Measurements from ENCODE around the gene LIME1.

LIME1 gene

DNA sequence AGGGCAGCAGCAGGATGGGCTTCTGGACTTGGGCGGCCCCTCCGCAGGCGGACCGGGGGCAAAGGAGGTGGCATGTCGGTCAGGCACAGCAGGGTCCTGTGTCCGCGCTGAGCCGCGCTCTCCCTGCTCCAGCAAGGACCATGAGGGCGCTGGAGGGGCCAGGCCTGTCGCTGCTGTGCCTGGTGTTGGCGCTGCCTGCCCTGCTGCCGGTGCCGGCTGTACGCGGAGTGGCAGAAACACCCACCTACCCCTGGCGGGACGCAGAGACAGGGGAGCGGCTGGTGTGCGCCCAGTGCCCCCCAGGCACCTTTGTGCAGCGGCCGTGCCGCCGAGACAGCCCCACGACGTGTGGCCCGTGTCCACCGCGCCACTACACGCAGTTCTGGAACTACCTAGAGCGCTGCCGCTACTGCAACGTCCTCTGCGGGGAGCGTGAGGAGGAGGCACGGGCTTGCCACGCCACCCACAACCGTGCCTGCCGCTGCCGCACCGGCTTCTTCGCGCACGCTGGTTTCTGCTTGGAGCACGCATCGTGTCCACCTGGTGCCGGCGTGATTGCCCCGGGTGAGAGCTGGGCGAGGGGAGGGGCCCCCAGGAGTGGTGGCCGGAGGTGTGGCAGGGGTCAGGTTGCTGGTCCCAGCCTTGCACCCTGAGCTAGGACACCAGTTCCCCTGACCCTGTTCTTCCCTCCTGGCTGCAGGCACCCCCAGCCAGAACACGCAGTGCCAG is 39.7 kb upstream of the LIME1 start, which contains the start of gene TNFRSF6B:
TSS of gene TNFRSF6B (plus strand) at position 25 of the 729 bp plus-strand sequence. CDS start at position 141, 116 bp downstream.
- DNase-seq (ENCODE audit: low read depth in 2 of 2) = no peak

DNA sequence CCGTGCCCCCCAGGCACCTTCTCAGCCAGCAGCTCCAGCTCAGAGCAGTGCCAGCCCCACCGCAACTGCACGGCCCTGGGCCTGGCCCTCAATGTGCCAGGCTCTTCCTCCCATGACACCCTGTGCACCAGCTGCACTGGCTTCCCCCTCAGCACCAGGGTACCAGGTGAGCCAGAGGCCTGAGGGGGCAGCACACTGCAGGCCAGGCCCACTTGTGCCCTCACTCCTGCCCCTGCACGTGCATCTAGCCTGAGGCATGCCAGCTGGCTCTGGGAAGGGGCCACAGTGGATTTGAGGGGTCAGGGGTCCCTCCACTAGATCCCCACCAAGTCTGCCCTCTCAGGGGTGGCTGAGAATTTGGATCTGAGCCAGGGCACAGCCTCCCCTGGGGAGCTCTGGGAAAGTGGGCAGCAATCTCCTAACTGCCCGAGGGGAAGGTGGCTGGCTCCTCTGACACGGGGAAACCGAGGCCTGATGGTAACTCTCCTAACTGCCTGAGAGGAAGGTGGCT is 39.1 kb upstream of the LIME1 start:
- DNase-seq (ENCODE audit: low read depth in 2 of 2) = no peak

DNA sequence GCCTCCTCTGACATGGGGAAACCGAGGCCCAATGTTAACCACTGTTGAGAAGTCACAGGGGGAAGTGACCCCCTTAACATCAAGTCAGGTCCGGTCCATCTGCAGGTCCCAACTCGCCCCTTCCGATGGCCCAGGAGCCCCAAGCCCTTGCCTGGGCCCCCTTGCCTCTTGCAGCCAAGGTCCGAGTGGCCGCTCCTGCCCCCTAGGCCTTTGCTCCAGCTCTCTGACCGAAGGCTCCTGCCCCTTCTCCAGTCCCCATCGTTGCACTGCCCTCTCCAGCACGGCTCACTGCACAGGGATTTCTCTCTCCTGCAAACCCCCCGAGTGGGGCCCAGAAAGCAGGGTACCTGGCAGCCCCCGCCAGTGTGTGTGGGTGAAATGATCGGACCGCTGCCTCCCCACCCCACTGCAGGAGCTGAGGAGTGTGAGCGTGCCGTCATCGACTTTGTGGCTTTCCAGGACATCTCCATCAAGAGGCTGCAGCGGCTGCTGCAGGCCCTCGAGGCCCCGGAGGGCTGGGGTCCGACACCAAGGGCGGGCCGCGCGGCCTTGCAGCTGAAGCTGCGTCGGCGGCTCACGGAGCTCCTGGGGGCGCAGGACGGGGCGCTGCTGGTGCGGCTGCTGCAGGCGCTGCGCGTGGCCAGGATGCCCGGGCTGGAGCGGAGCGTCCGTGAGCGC is 38.5 kb upstream of the LIME1 start:
- DNase-seq (ENCODE audit: low read depth in 2 of 2) = no peak

DNA sequence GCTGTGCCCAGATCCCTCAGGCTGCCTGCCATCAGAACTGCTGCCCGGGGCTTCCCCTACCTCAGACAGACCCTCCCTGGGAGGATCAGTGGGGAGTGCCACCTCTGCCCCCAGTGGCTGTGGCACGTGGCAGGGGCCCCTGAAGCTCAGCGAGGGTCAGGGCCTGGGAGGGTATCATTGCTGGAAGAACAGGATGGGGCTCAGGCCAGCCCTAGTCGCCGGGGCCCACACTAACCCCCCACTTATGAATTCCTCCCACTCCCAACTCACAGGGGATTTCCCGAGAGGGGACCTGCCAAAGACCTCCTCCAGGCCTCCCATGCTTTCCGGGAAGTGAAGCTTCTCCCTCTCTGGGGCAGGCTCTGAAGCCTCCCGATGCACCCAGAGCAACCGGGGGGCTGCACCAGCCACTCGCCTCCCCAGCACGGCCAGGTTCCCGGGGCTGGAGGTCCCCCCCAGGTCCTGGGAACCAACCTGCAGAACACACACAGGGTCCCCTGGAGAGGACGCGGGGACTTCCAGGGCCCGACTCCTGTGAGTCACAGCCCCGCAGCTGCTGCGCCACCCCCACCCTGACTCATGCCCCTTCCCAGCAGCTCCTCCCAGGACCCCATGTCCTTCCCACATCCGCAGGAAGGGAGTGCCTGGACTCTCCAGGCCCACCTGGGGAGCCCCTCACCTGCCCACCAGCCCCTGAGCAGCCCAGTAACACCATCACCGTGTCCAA is 37.6 kb upstream of the LIME1 start:
- DNase-seq (ENCODE audit: low read depth in 2 of 2) = peak in 1 of 2 experiments; percentile 61

DNA sequence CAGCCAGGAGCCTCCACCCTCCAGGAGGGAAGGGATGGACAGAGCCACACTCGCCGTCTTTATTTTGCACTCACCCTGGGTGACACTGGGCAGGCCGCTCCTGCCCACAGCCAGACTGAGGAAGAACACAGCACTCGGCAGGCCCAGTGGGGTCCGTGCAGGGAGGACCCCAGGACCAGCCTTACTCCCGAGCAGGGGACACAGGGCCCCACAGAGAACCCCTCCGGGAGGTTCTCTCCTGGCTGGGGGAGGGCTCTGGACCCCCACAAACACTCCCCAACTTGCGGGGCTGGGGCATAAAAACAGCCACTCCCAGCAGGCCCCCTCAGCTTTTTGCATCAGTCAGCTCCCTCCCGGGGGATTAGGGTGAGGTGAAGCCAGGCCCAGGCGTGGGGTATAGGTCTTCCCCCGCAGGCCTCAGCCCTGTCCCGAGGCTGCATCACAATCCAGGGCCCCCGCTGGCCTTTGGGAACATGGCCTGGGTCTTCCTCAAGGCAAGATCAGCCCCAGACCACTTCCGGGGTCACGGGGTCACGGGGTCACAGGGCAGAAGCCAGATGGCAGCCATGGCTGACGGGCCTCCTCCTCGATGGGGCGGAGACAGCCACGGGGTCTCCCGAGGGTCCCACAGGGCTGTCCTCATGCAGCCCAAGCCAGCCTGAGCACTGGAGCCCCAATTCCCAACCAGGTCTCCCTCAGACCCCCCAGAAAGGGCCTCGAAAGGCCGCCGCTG is 36.8 kb upstream of the LIME1 start:
- no peak for DNase-seq (ENCODE audit: low read depth in 2 of 2)

DNA sequence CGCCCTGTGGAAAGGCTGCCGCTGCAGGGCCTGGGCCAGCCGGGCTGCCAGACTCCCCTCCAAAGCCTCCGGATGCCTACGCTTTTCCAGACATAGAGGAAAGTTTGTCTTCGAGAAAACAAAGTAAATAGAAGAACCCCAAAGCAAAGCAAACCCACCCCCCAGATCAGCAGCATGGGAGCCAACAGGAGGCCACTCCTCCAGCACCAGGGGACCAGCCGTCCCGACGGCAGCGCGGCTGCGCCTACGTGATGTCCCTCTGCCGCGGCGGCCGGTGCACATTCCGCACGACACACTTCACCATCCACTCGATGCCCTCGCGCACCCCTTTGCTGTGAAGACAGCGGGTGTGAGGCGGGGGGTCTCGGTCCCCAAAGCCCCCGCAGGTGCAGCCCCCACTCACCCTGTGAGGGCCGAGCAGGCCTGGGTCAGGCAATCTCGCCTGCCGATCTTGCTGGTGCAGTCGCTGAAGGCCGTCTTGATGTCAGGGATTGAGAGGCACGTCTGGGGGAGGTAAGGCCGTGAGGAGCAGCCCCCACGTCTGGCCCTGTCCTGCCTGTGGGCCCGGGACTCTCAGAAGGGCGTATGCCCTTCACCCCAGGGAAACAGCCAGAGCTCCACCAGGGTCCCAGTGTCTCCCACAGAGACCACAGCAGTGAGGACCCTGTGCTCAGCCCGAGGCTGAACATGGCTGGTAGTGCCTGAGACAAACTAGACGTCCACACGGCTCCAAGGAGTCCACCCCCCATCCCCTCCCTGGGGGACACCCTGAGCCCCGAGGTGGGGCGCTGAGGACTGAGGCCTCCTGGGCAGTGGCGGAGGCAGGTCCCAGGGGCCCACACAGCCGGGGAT is 36.0 kb upstream of the LIME1 start:
- DNase-seq (ENCODE audit: low read depth in 2 of 2) = no peak

DNA sequence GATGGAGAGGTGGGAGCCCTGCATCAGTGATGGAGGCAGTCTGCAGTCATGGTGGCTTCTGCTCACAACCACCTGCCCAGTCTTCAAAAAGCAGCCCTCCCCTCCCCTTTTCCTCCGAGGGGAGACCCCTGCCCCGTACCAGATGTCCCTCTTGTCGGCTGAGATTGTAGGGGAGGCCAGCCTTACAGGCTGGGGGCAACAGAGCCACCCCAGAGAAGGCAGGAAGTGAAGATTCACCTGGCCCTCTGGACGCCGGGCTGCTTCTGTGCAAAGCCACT is 35.5 kb upstream of the LIME1 start:
- DNase-seq (ENCODE audit: low read depth in 2 of 2) = no peak

DNA sequence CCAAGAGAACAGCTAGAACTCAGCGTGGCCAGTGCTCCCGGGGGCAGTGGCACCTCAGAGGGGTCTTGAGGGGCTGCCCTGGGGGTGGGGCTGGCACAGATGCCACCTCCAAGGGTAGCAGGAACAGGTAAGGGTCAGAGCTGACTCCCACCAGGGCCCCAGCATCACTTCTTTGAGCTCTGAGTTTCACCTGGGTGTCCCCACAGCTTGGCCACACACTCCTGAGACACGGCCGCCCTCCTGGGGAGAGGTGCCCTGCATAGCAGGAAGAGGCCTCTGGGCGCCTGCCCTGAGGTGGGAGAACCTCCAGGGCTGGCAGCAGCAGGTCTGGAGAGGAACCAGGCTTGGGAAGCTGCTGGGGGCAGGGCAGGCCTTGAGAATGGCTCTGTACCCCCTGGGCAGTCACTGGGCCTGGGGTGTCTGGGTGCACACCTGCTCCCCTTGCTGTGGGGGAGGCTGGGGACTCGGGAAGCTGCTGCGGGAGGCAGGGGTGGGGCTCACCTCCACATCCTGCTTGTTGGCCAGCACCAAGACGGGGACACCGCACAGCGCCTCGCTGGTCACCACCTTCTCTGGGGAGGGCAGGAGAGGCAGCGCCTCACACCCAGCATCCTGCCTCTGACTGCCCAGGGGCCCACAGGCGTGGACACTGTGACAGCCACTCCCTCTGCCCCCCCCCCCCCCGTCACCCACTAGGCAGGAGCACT is 35.0 kb upstream of the LIME1 start:
- no peak for DNase-seq (ENCODE audit: low read depth in 2 of 2)

DNA sequence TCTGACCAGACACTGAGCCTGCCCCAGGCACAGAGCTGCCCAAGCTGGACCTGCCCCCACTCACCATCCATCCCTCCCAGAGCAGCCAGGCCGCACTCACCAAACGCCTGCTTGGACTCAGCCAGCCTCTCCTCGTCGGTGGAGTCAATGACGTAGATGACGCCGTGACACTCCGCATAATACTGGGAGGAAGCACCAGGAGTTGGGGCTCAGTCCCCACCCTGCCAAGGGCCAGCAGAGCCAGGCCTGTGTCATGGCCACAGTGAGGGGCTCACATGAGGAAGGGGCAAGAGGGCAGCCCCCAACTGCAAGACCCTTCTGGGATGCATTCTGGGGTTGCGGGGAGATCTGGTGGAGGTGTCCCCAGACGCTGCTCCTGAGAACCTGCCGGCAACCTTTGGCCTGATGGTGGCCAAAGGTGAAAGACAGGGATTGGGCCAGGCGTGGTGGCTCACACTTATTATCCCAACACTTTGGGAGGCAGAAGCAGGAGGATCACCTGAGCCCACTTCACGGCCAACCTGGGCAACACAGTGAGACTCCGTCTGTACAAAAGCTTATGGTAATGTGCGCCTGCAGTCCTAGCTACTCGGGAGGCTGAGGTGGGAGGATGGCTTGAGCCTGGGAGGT is 34.3 kb upstream of the LIME1 start:
- no peak for DNase-seq (ENCODE audit: low read depth in 2 of 2)

DNA sequence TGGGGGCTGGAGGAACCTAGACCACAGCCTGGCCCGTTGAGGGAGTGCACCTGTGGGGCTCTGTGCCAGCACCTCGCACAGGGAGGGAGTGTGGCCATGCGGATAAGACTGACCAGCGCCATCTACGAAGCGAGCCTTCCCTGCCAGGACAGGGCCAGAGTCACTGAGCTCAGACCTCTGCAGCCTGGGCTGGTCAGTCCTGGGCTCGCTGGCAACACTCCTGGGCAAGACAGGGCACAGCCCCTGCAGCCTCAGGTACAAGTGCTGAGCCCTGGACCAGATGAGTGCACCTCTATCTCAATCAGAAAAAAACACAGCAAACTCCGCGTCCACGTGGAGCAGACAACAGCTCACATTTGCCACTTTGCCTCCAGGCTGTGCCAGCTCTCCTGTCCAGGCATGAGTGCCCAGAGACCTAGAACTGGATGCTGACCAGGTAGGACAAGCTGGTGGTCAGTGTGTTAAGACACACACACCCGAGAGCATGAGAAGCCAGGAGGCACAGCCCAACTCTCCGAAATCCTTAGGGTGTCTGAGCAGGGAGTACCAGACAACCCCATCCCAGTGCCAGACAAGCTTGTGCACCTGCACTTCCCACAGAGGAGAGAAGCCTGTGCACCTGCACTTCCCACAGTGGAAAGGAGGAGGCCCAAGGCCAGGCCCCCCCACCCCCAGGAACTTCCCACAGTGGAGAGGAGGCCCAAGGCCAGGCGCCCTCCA is 33.6 kb upstream of the LIME1 start:
- DNase-seq (ENCODE audit: low read depth in 2 of 2) = no peak

DNA sequence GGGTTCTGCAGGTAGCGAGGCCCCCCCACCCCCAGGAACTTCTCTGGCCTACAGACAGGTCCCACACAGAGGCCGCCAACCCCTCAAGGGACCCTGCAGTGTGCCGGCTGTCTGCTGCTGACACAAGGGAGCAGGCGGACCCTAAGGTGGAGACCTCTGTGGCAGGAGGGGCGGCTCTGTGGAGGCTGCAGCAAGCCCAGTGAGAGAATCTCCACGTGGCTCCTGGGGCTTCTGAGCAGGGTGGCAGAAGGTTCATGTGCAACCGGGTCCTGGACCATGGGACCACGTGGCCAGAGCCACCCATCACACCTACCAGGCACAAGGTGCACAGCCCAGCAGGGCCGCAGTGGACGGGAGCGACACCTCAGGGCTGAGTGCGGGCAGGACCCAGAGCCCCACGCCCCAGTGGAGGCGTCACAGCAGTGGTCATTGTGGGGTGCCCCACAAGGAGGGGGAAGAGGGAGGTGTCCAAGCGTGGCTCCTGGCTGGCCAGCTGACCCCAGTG is 32.9 kb upstream of the LIME1 start:
- no peak for DNase-seq (ENCODE audit: low read depth in 2 of 2)

DNA sequence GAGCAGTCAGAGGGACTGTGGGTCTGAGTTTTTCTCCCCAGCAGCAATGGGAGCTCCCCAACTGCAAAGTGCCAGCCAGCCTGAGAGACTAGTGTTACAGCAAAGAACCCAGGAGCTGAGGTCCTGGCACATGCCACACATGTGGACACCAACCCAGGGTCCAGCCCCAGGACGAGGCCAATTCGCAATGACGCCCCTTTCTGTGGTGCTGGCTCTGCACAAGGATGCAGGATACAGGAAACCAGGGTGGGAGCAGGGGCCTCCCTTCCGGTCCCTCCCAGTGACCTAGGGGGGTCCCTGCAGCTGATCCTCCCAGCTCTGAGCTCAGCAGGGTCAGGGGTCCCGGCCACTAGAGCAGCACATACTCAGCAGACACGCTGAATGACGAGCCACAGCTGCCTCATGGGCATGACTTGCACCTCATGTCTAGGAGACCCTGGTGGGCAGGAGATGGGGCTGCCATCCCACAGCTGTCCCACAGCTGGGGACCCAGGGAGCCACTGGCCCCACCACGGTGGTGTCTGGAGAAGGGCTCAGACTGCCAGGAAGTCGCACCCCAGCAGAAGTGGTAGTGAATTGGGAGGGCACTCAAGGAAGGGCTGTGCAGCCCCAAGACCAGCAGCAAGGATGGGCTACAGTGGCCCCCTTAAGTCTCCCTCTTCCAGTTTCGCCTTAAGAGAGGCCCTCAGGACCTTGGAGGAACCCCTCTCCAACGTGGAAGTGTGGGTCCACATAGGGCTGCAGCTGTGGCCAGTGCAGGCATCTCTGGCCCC is 32.3 kb upstream of the LIME1 start:
- no peak for DNase-seq (ENCODE audit: low read depth in 2 of 2)

DNA sequence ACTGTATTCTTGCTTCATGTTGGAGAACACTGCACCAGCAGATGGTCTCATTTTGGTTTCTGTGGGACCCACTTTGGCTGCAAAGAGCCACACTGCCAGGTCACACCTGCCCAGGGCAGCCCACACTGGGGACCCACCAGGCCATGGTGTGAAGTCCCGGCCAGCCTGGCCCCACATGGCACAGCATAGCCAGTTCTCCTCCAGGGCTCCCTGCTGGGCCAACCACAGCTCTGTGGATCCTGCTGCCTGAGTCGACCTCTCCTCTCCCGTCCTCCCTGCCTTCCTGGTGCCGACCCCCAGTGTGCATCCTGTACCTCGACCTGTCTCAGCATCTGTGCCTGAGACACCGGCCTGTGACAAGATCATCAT is 31.7 kb upstream of the LIME1 start:
- no peak for DNase-seq (ENCODE audit: low read depth in 2 of 2)

DNA sequence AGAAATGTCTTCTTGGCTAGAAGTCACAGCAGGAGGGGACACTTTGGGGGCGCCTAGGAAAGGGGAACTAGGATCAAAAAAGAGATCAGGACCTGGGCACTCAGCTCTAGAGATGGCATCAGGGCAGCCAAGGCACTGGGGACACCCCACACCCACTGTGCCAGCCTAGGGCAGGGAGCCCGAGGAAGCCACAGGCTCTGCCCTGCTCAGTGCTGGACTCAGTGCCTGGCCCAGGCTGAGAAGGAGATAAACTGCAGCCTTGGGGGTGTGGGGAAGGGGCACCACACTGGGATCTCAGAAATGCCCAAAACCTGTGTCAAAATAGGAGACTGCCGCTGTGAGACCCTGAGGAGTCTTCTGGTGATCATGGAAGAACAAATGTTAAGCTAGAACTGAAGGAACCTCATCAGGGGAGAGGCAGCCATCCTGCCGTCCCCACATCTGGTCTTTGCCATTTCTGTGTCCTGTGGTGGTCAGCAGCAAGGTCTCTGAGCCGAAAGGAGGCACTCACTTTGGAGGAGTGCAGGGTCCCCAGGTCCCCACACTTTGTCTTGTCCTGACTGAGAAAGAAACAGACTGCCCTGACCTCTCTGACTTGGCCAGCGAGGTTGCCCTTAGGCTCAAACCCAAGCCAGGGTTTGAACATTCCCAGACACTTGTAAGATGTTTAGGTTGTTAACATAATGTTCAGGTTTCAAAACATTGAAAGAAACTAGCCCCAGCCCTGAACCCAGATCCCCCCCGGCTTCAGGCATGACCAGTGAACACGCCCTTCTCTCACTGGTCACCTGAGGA is 31.0 kb upstream of the LIME1 start:
- no peak for DNase-seq (ENCODE audit: low read depth in 2 of 2)

DNA sequence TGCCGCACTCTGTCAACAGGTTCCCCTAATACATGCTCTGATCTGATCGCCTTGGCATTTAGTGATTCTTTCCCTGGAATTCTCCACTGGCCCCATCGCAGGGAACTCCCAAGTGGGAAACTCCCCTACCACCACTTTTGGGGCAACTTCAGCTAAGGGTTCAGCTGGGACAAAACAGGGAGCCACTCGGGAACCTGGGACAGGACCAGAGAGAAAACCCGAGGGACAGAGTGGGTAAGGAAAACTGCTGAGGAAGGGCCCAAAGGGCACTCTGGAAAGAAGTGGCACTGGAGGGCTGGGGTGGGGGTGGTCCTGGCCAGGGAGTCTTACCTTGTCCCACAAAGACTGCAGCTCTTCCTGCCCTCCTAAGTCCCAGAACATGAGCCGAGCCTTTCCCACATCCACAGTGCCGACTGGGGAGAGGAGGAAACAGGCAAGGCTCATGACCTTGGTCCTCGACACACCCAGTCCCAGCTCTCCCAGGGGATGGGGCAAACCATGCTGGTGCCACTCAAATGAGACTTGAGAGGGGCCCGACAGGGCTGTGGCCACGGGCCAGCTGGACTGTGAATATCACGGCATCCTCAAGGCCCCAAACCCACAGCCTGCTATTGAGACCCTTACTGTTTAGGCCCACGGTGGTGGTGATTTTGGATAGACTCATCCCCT is 30.3 kb upstream of the LIME1 start:
- no peak for DNase-seq (ENCODE audit: low read depth in 2 of 2)

DNA sequence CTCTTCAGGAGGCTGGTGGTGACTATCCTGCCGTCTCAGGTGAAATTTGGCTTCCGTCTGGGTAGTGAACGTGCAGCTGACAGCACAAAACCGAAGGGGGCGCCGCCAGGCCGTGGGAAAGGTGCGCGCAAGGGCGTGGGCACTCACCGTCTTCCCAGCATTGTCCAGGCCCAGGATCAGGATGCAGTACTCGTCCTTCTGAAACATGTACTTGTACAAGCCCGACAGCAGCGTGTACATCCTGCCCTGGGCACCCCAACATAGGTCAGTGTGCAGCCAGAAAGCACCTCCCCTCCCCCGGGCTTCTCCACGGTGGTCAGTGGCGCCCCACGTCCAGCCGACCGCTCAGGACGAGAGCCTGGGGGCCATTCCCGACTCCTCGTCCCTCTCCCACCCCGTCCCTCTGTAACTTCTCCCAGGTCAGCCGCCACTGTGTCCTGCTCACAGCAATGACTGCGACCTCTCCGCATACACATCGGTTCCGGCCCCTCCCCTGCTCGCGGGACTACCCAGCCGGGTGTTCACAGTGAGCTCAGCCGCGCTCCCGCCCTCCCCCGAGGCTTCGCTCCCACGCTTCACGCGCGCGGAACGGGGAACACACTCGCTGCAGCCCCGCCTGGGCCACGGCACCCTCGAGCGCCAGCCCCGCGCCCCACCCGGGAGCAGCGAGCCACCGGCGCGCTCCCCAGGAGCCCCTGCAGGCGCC is 29.5 kb upstream of the LIME1 start:
- peak in 1 of 2 experiments; percentile 49 for DNase-seq (ENCODE audit: low read depth in 2 of 2)
